GM12873 (cell line): Measurements from ENCODE around the gene CST4.

Experiments used
- CTCF ChIP-seq: IDR thresholded peaks from 2 replicates; pipeline ENCODE4 v1.5.1; 2012; ENCODE audit warnings: low read depth, mild to moderate bottlenecking, moderate library complexity, low read length, control low read depth; ENCODE audit not compliant: insufficient read depth; ENCODE audit errors: missing control alignments

The CST4 gene

GRCh38 chr20:23640018-23640601 is 48.7 kb downstream of the CST4 start:
- no peak for TF ChIP-seq CTCF

- no peak for TF ChIP-seq CTCF
Measured at GRCh38 chr20:23639490-23639958, 49.3 kb downstream of the CST4 start.

- TF ChIP-seq CTCF, result no peak
Measured at GRCh38 chr20:23638309-23638708, 50.5 kb downstream of the CST4 start.

GRCh38 chr20:23637282-23638221 is 51.3 kb downstream of the CST4 start, which contains the start of gene CST3:
CST3 (minus strand) TSS chr20:23637955; CDS start chr20:23637862, 93 bp downstream.
- no peak for TF ChIP-seq CTCF

- no peak for TF ChIP-seq CTCF
Measured at GRCh38 chr20:23636908-23637281, 51.9 kb downstream of the CST4 start.

- no peak for TF ChIP-seq CTCF
Measured at GRCh38 chr20:23636182-23636907, 52.5 kb downstream of the CST4 start.
